ENCODE results near the gene COA8. TPM values are rescaled to one million over a fixed set of nuclear protein-coding genes. Genes with fewer than 3 reads are reported as not detected.
A peak's percentile ranks its signal among the peaks of the same experiment; 100 is the strongest.

COA8 gene
- total and polyA plus RNA-seq, 9 of the 15 experiments (the other 6 are each of a cell fraction or from before 2014, with no cell fraction given): 5.0 to 35.3 (median 25.7) TPM

DNA sequence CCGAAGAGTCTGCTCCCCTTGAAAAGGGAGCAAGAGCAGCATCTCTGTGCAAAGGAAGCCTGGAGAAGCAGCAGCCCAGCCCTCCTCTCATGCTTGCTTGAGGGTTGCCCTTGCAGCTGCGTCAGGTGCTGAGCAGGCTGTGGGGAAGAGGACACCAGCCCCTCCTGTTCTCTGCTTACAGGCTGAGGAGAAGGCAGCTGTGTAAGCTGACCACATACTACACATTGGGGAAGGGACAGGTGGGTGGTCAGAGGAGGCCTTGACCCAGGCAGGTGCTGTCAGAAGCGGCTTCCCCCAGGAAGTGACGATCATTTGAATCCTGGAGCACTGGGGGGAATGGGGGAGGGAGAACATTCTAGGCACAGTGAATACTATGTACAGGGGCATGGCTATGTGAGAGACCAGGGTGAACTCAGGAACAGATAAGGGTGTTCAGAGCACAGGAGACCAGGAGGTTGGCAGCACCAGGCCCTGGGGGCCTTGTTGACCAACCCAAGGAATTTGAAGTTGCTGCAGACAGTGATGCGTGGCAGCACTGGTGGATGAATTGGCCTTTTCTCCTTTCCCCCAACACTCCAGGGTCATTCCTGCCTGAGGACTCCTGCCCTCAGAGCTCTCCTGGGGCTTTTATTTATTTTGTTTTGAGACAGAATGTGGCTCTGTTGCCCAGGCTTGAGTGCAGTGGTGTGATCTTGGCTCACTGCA is 63.5 kb downstream of the COA8 start:
- Histone ChIP-seq H3K4me2 (ENCODE audit: insufficient read depth, low read length) (no peak overlapping the region), H3K9me1 (ENCODE audit: control insufficient read depth, insufficient read depth, low read length) (no peaks in the 10 kb centered on the region), H3K27me3 (ENCODE audit: control insufficient read depth in 2 of 2, insufficient read depth in 2 of 2, low read length in 2 of 2) (no peaks in the 10 kb centered on the region), H3K9me3 (replicated peaks; ENCODE audit: control insufficient read depth, insufficient read depth, low read depth, low read length) (no peaks in the 10 kb centered on the region), H3K9ac (ENCODE audit: insufficient read depth in 1 of 2, low read depth in 2 of 2, low read length in 2 of 2) (peak overlapping the region in 1 of 2 experiments; percentile 26; a peak in 1 of 4 replicates), H3K36me3 (ENCODE audit: control insufficient read depth, insufficient read depth, low read length) (peaks cover 4% of the 10 kb centered on the region; the same call in 1 of the 3 replicates), H3K4me3 (no peak overlapping the region), H3K27ac (ENCODE audit: extremely low read depth, low read depth, low read length) (no peak overlapping the region), H3K79me2 (ENCODE audit: control insufficient read depth, insufficient read depth, low read length) (peaks cover 24% of the 10 kb centered on the region), H4K20me1 (replicated peaks; ENCODE audit: control insufficient read depth, insufficient read depth, low read length) (peaks cover 6% of the 10 kb centered on the region; the same call in 1 of the 2 replicates), H3K4me1 (replicated peaks in 1 of 2; ENCODE audit: control insufficient read depth in 2 of 2, insufficient read depth in 2 of 2, low read length in 2 of 2) (peaks cover 14 to 33% of the 10 kb centered on the region in 2 experiments; a peak in 4 of 5 replicates), H2AFZ (ENCODE audit: low read depth, low read length) (no peak overlapping the region)
- no TSS peak for BruUV-seq (replicated peaks)
- in situ Hi-C loops (cut with MboI) (no loop called here), intact Hi-C loops (cut with micrococcal nuclease) (no loop called here)
- ChIA-PET CTCF (ENCODE audit: low intra/inter-chr PET ratio) (no interaction called here), POLR2A (no interaction called here)
- WGBS (ENCODE audit: insufficient coverage, low coverage, missing lambda C conversion rate): 45% methylated on average over 1 of the region's 5 CpGs
- FAIRE-seq: no peak
- no peak for DNase-seq (ENCODE audit: extremely low read depth in 1 of 4, low spot score in 3 of 4)
- TF ChIP-seq, protein P1, sequence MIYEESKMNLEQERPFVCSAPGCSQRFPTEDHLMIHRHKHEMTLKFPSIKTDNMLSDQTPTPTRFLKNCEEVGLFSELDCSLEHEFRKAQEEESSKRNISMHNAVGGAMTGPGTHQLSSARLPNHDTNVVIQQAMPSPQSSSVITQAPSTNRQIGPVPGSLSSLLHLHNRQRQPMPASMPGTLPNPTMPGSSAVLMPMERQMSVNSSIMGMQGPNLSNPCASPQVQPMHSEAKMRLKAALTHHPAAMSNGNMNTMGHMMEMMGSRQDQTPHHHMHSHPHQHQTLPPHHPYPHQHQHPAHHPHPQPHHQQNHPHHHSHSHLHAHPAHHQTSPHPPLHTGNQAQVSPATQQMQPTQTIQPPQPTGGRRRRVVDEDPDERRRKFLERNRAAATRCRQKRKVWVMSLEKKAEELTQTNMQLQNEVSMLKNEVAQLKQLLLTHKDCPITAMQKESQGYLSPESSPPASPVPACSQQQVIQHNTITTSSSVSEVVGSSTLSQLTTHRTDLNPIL (CRISPR knock-in tag; IDR thresholded peaks at IDR 0.05): no peak
- no peak for TF ChIP-seq CHAMP1 (IDR thresholded peaks at IDR 0.05)
- ATAC-seq: no peak
